Activated naive CD8-positive, alpha-beta T cell treated with anti-CD3 and anti-CD28 coated beads, Interleukin-2, amount 50 U/mL, for 16 hours (primary cell): ENCODE measurements around the gene OR6K2.
"Not testable (repeated sequence)": the region's sequence is repeated elsewhere in the genome, so short reads cannot be mapped to it uniquely, and the experiment has no call there.

ENCODE experiments used
- DNase-seq: peaks from one replicate; pipeline ENCODE4 v3.0.0-alpha.2; 2020; ENCODE audit warnings: low read depth, low spot score

The OR6K2 gene, protein sequence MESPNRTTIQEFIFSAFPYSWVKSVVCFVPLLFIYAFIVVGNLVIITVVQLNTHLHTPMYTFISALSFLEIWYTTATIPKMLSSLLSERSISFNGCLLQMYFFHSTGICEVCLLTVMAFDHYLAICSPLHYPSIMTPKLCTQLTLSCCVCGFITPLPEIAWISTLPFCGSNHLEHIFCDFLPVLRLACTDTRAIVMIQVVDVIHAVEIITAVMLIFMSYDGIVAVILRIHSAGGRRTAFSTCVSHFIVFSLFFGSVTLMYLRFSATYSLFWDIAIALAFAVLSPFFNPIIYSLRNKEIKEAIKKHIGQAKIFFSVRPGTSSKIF

GRCh38 chr1:158700552-158700951, at the start of gene OR6K2:
Gene OR6K2 (minus strand): TSS chr1:158700652. CDS start chr1:158700652, 0 bp downstream.
- DNase-seq: no peak

DNA sequence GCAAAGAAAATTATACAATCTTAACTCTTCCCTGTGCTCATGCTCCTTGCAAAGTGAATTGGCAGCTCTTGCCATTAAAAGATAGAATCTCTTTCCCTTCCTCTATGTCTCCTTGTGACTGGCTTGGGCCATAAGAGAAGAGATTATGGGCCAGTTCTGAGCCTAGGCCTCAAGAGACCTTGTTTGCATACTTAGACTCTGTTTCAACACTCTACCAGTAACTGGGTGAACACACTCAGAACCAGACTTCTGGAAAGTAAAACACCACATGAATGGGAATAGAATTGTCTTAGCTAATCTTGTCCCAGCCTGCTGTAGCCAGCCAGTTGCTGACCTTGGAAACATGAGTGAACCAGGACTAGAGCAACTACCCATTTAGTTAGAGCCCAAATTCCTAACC, 35.4 kb upstream of the OR6K2 start:
- DNase-seq: no peak

DNA sequence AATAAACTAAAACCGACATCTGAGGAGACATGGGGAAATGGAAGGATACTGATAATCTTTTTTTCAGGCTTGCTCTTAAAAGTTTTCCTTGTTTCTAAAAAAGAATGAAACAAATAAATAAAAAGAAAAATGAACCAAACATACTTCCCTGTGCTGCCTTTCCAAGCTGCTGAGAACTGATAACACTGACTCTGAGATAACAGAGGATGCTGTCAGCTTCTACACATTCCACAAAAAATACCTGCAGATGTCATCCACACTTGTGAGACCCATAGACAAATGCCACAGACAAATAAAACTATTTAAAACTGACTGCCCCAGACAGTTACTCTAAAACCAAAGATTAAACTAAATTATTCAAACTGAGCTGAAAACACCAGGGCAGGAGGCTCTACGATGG, 32.1 kb upstream of the OR6K2 start:
- no peak for DNase-seq

DNA sequence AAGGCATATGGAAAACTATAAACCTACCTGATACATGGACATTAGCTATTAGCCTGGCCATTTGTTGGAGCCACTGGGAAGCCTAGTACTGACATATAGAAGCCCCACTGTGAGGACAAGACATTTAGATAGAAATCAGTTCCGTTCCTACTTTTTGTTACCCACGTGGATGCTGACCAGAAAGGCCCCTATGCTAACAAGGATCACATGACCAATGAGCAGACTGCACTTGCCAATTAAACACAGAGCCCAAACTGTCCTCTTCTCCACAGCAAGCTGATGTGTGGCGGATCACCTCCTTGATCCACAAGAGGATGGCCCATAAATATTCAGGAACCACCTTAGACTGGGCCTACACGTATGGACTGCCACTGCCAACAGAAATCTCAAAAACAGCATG, 31.3 kb upstream of the OR6K2 start:
- DNase-seq: no peak

- DNase-seq: no peak
Measured at GRCh38 chr1:158730453-158730852, 30.0 kb upstream of the OR6K2 start.

GRCh38 chr1:158728510-158729225, 28.2 kb upstream of the OR6K2 start:
- DNase-seq: no peak

DNA sequence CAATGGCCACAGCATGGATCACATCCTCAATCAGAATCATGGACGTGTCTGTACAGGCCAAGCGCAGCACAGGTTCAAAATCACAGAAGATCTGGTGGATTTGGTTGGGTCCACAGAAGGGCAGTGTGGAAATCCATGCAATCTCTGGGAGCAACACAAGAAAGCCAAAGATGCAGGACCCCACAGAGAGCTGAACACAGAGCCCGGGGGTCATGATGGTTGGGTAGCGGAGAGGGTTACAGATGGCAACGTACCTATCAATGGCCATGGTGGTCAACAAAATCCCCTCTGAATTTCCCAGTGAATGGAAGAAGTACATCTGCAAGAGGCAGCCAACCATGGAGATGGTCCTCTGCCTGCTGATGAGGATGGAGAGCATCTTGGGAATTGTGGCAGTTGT, 24.0 kb upstream of the OR6K2 start:
- DNase-seq: no peak

GRCh38 chr1:158720620-158721019, 20.2 kb upstream of the OR6K2 start, which contains the start of gene OR6K3:
Gene OR6K3 (minus strand): TSS chr1:158720720. CDS start chr1:158718115, 2,605 bp downstream.
- no peak for DNase-seq

DNA sequence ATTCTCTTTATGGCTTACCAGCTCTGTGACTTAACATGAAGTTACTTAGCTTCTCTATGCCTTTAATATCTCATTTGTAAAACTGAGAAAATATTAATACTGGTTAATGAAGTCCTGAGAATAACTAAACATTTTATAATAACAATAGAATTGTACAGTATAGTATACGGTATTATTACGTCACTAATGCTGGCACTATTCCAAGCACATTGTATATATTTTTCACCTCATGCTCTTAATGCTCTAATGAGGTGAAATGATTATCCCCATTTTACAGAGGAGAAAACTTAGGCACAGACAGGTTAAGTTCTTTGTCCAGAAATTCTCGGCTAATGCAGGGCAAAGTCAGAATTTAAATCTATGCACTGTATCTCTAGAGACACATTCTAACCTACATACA, 19.2 kb upstream of the OR6K2 start:
- DNase-seq: no peak

DNA sequence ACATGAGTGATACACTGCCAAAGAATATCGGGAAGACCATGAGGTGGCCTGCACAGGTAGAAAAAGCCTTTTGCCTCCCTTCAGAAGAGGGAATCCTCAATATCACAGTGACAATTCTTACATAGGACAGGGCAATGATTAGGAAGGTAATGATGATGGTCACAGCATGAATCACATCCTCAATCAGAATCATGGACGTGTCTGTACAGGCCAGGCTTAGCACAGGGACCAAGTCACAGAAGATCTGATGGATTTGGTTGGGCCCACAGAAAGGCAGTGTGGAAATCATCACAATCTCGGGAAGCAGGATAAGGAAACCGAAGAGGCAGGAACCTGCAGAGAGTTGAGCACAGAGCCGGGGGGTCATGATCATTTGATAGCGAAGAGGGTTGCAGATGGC, 16.9 kb upstream of the OR6K2 start:
- no peak for DNase-seq

GRCh38 chr1:158716335-158716734, 15.9 kb upstream of the OR6K2 start:
- DNase-seq: no peak

DNA sequence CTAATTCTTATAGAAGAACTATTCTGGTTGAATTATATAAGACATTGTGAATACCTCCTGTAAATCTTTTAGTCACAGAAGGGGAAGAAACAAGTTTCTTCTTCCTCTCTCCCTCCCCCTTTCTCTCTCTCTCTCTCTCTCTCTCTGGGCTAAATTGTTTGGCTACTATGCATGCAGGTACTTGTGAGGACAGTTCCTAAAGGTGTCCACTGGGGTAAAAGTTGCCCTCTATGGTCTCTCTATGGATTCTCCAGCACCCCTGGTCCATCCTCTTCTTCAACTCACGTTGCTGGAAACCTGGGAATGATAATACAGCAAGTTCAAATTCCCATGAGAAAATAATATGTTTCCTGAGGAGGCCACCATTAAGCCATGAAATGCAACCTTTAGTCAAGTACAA, 14.3 kb upstream of the OR6K2 start:
- DNase-seq: no peak

DNA sequence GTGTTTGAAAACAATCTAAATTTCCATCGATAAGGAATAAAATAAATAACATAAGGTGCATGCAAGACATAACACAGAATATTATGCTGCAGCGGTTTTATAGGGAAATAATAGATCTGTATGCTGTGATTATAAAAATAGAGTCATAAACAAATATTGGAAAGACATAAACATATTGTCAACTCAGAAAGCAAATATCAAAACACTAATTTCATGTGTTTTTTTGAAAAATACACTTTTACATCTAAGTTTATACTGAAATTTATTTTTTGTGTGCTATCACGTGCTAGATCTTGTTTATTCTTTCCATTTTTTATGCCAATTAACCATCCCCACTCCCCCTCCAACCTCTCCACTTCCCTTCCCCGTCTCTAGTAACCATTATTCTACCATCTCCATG, 10.6 kb upstream of the OR6K2 start:
- no peak for DNase-seq

DNA sequence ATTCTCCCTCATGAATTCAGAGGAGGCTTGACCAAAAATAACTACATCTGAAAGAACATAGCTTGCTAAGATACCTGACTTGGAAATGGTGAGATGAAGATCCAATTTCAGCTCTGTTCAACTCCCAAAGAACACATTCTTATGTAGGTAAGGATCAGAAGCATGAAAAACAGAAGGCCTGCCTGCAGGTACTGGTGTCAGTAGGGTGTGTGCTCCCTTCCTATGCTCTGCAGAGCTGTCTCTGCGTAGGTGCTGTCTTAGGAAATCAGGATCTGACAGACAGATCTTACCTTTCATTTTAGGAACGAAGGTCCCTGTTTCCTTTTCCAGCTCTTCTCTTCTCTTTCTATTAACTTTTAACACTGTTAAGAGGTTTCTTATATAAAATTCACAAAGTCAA, 5.6 kb upstream of the OR6K2 start:
- DNase-seq: no peak

DNA sequence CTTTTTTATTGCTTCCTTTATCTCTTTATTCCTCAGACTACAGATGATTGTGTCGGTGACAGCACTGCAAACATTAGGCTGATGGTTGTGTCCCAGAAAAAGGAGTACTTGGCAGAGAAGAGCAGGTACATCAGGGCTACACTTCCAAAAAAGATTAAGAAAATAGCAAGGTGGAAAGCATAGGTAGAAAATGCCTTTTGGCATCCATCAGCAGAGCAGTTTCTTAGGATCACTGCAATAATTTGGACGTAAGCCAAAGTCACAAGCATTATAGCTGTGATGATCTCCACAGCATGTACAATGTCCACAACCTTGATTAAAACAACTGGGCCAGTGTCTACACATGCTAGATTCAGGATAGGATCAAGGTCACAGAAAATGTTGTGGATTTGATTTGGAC, 5.9 kb downstream of the OR6K2 start:
- no peak for DNase-seq

DNA sequence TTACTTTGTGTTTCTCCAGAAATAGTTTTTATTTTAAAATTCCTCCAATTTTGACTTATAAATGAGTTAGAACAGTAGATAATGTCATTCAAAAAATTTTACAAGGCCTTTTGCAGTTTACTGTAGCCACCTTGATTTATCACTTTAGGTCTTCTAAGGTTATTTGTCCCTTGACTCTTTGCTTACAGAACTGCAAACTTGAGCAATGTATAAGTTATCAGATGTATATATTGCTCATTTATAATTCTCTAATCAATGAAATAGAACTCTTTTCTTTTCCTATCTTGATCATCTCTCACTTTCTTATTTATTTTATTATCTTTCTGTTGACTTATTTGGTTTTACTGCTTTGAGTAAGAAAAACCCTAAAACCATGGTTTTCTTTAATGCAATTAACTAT, 8.1 kb downstream of the OR6K2 start:
- DNase-seq: no peak

DNA sequence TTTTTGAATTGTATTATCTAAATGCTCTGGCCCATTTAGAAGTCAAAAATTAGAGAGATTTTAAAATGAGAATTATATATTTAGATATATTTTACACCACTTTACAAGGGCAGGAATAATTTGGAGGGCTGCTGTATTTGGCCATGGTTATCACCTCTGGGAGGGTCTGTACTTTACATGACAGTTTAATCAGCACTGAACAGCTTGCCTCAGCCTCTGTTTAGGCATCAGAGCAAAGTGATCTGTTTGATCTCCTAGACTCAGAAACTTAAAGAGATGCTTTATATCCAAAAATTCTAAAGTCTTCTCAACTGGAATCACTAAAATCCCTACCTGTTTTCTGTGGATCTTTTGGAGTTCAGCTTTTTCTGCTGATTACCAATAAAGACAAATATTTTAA, 8.5 kb downstream of the OR6K2 start:
- no peak for DNase-seq

DNA sequence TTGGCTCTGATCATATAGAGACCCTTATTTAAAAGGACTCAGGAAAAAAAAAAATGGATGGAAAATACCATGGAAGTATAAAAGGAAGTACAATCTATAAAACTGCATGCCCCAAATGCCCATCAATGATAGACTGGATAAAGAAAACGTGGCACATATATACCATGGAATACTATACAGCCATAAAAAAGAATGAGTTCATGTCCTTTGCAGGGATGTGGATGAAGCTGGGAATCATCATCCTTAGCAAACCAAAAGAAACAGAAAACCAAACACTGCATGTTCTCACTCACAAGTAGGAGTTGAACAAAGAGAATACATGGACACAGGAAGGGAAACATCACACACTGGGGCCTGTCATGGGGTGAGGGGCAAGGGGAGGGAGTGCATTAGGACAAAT, 9.3 kb downstream of the OR6K2 start:
- DNase-seq: not testable (repeated sequence)

DNA sequence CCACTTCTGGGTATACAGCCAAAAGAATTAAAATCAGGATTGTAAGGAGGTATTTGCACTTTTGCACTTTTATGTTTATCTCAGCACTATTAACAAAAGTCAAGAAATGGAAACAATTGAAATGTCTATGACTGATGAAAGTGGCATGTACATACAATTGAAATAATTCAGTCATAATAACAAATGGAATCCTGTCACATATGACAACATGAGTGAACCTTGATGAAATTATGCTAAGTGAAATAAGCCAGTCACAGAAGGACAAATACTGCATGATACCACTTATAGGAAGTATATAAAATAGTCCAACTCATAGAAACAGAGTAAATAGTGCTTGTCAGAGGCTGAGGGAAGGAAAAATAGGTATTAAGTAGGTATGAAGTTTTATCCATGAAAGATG, 10.6 kb downstream of the OR6K2 start:
- DNase-seq: no peak

DNA sequence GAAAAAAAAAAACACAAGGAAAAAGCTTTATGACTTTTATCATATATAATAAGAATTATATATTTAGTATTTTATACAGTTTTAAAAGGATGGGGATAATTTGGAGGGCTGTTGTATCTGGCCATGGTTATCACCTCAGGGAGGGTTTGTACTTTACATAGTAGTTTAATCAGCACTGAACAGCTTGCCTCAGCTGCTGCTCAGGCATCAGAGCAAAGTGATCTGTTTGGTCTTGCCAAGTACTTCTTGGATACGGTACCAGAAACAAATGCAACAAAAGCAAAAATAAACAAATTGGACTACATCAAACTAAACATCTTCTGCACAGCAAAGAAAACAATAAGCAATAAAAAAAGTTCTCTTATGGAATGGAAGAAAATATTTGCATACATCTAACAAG, 11.3 kb downstream of the OR6K2 start:
- no peak for DNase-seq

DNA sequence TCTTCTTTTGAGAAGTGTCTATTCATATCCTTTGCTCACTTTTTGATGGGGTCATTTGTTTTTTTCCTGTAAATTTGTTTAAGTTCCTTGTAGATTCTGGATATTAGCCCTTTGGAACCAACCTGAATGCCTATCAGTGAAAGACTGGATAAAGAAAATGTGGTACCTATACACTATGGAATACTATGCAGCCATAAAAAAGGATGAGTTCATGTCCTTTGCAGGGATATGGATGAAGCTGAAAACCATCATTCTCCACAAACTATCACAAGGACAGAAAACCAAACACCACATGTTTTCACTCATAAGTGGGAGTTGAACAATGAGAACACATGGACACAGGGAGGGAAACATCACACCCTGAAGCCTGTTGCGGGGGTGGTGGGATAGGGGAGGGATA, 12.1 kb downstream of the OR6K2 start:
- not testable (repeated sequence) for DNase-seq

DNA sequence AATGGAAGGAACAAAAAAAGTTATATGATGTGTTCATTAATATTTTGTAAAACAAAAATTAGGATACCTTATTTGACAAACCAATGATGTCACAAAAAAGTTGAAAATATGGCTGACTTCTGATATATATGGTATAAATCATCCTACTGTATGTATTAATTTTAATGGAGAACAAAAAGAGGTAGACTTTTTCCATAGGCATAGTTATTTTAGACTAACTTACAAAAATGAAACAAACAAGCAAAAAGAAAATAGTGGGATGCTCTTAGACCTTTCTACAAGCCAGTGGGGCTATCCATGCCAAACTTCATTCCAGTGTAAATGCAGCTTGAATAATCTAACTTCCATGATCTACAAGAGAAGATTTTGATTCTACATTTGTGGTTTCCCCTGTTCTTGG, 13.4 kb downstream of the OR6K2 start:
- DNase-seq: no peak
